ENCODE results near the gene YTHDF1. TPM values are rescaled to one million over a fixed set of nuclear protein-coding genes. Genes with fewer than 3 reads are reported as not detected.

Gene YTHDF1
- total RNA-seq, 1 experiment from 2014 or later: 85.4 TPM

DNA sequence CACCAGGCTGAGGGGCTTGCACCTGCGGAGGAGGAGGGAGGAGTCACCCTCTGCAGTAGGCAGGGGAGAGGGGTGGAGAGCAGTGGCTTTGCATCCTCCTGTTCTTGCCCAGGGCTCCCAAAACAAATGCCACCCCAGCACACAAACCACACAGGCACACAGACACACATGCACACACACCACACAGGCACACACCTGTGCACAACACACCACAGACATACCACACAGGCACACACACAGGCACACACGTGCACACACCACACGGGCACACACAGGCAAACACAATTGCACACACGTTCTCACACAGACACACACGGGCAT, 26.6 kb downstream of the YTHDF1 start:
- H3K27ac ChIP-seq (ENCODE audit: insufficient read length, low read depth, low read length): no peak overlapping the region
- H3T11ph ChIP-seq (ENCODE audit: low read length): no peak overlapping the region
- no peaks in the 10 kb centered on the region for H3K23me2 ChIP-seq (ENCODE audit: insufficient read length, low read depth, low read length, poor library complexity, severe bottlenecking)
- no peak overlapping the region for H2AK5ac ChIP-seq (ENCODE audit: insufficient read length, low read length)
- H2BK20ac ChIP-seq (ENCODE audit: low read depth, low read length, poor library complexity, severe bottlenecking): no peak overlapping the region
- H3K36me3 Mint-ChIP-seq (ENCODE audit: insufficient read depth in 1 of 3, low read depth in 3 of 3): 0 out of 7 replicates have a peak, but pooled peaks cover 0 to 3% (median 0%) of the 10 kb centered on the region in 3 experiments
- no peak overlapping the region for H3K9ac ChIP-seq (ENCODE audit: extremely low read depth, insufficient read length, low read length)
- TF ChIP-seq, protein P1, sequence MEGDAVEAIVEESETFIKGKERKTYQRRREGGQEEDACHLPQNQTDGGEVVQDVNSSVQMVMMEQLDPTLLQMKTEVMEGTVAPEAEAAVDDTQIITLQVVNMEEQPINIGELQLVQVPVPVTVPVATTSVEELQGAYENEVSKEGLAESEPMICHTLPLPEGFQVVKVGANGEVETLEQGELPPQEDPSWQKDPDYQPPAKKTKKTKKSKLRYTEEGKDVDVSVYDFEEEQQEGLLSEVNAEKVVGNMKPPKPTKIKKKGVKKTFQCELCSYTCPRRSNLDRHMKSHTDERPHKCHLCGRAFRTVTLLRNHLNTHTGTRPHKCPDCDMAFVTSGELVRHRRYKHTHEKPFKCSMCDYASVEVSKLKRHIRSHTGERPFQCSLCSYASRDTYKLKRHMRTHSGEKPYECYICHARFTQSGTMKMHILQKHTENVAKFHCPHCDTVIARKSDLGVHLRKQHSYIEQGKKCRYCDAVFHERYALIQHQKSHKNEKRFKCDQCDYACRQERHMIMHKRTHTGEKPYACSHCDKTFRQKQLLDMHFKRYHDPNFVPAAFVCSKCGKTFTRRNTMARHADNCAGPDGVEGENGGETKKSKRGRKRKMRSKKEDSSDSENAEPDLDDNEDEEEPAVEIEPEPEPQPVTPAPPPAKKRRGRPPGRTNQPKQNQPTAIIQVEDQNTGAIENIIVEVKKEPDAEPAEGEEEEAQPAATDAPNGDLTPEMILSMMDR (conservative IDR thresholded peaks at IDR 0.05): no peak
- H2AFZ ChIP-seq (ENCODE audit: low read length): no peak overlapping the region
- H3K18ac ChIP-seq (ENCODE audit: insufficient read length, low read depth, low read length): no peak overlapping the region
- H3K4me3 Mint-ChIP-seq: no peak overlapping the region
- H3K27me3 Mint-ChIP-seq (ENCODE audit: low read depth): peaks cover 5% of the 10 kb centered on the region
- H2BK15ac ChIP-seq (ENCODE audit: low read depth, low read length): no peak overlapping the region
- no CpG with 5 or more reads among the region's 5 CpGs for WGBS (ENCODE audit: extremely low coverage, insufficient read length, low lambda C conversion rate)
- no peak overlapping the region for H4K91ac ChIP-seq (ENCODE audit: insufficient read length, low read depth, low read length)
- H2BK5ac ChIP-seq (ENCODE audit: insufficient read length, low read length): no peak overlapping the region
- H3K79me1 ChIP-seq (ENCODE audit: insufficient read depth, low read depth, low read length, poor library complexity, severe bottlenecking): no peaks in the 10 kb centered on the region
- H2BK12ac ChIP-seq (ENCODE audit: insufficient read length, low read depth, low read length): no peak overlapping the region
- no peaks in the 10 kb centered on the region for H3K9me3 ChIP-seq (ENCODE audit: control insufficient read depth, low read depth, low read length)
- no peak overlapping the region; a peak in 1 of 7 replicates for H3K27ac Mint-ChIP-seq
- no peaks in the 10 kb centered on the region for H3K79me2 ChIP-seq (ENCODE audit: insufficient read depth, low read length)
- no peak overlapping the region for H3K56ac ChIP-seq (ENCODE audit: insufficient read length, low read depth, low read length)
- H3K23ac ChIP-seq (ENCODE audit: insufficient read length, low read depth, low read length): no peak overlapping the region
- no peak overlapping the region for H4K5ac ChIP-seq (ENCODE audit: insufficient read length, low read depth, low read length)
- H3K4me2 ChIP-seq (ENCODE audit: insufficient read depth, insufficient read length, low read length): no peak overlapping the region
- no peaks in the 10 kb centered on the region for H3K27me3 ChIP-seq (ENCODE audit: insufficient read depth, low read length)
- no peak overlapping the region for H2BK120ac ChIP-seq (ENCODE audit: low read depth, low read length, poor library complexity, severe bottlenecking)
- peaks cover 11% of the 10 kb centered on the region for H4K20me1 ChIP-seq (ENCODE audit: control insufficient read depth, insufficient read depth, insufficient read length)
- H3K14ac ChIP-seq (ENCODE audit: insufficient read depth, low read length): no peak overlapping the region; the same call in 1 of the 2 replicates
- peak overlapping the region; percentile 36 for H4K8ac ChIP-seq (replicated peaks; ENCODE audit: insufficient read length, low read depth, low read length)
- H3K4me1 ChIP-seq (ENCODE audit: insufficient read depth, low read length): no peaks in the 10 kb centered on the region
- H3K4me1 Mint-ChIP-seq: peaks cover 3 to 4% of the 10 kb centered on the region in 2 experiments; a peak in 3 of 4 replicates
- H3K9me3 Mint-ChIP-seq: peaks cover 2% of the 10 kb centered on the region in 2 experiments; a peak in 3 of 5 replicates
- H3K4ac ChIP-seq (ENCODE audit: low read depth, low read length): no peak overlapping the region
- no peak for DNase-seq
